Measurements from ENCODE around the gene A3GALT2. TPM values are rescaled to one million over a fixed set of nuclear protein-coding genes. Genes with fewer than 3 reads are reported as not detected.

Gene A3GALT2
- total RNA-seq, 1 donor from 2014 or later = 0.35 TPM

- Mint-ChIP-seq H3K27me3 (ENCODE audit: unreplicated experiment) (no peaks in the 10 kb centered on the region), H3K9me3 (ENCODE audit: unreplicated experiment) (no peaks in the 10 kb centered on the region), H3K27ac (ENCODE audit: unreplicated experiment) (no peak overlapping the region), H3K4me3 (ENCODE audit: unreplicated experiment) (no peak overlapping the region), H3K36me3 (ENCODE audit: unreplicated experiment) (peaks cover 42% of the 10 kb centered on the region), H3K4me1 (ENCODE audit: unreplicated experiment) (peaks cover 14% of the 10 kb centered on the region)
- TF ChIP-seq, protein P1, sequence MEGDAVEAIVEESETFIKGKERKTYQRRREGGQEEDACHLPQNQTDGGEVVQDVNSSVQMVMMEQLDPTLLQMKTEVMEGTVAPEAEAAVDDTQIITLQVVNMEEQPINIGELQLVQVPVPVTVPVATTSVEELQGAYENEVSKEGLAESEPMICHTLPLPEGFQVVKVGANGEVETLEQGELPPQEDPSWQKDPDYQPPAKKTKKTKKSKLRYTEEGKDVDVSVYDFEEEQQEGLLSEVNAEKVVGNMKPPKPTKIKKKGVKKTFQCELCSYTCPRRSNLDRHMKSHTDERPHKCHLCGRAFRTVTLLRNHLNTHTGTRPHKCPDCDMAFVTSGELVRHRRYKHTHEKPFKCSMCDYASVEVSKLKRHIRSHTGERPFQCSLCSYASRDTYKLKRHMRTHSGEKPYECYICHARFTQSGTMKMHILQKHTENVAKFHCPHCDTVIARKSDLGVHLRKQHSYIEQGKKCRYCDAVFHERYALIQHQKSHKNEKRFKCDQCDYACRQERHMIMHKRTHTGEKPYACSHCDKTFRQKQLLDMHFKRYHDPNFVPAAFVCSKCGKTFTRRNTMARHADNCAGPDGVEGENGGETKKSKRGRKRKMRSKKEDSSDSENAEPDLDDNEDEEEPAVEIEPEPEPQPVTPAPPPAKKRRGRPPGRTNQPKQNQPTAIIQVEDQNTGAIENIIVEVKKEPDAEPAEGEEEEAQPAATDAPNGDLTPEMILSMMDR (IDR thresholded peaks at IDR 0.05) = no peak
- DNase-seq (ENCODE audit: extremely low spot score, unreplicated experiment) = no peak
Observed at GRCh38 chr1:33275195-33275594, 45.7 kb downstream of the A3GALT2 start.

- no peaks in the 10 kb centered on the region for H3K9me3 Mint-ChIP-seq (ENCODE audit: unreplicated experiment)
- DNase-seq (ENCODE audit: extremely low spot score, unreplicated experiment) = no peak
- H3K4me1 Mint-ChIP-seq (ENCODE audit: unreplicated experiment) = peaks cover 15% of the 10 kb centered on the region
- H3K27ac Mint-ChIP-seq (ENCODE audit: unreplicated experiment) = no peak overlapping the region
- peaks cover 38% of the 10 kb centered on the region for H3K36me3 Mint-ChIP-seq (ENCODE audit: unreplicated experiment)
- no peak overlapping the region for H3K4me3 Mint-ChIP-seq (ENCODE audit: unreplicated experiment)
- TF ChIP-seq, protein P1 (IDR thresholded peaks at IDR 0.05) = no peak
- H3K27me3 Mint-ChIP-seq (ENCODE audit: unreplicated experiment) = no peaks in the 10 kb centered on the region
Observed at GRCh38 chr1:33274446-33274845, 46.5 kb downstream of the A3GALT2 start.

- Mint-ChIP-seq H3K27ac (ENCODE audit: unreplicated experiment) (no peak overlapping the region), H3K4me1 (ENCODE audit: unreplicated experiment) (peaks cover 19% of the 10 kb centered on the region), H3K4me3 (ENCODE audit: unreplicated experiment) (no peak overlapping the region), H3K27me3 (ENCODE audit: unreplicated experiment) (no peaks in the 10 kb centered on the region), H3K36me3 (ENCODE audit: unreplicated experiment) (peaks cover 35% of the 10 kb centered on the region), H3K9me3 (ENCODE audit: unreplicated experiment) (no peaks in the 10 kb centered on the region)
- no peak for DNase-seq (ENCODE audit: extremely low spot score, unreplicated experiment)
- TF ChIP-seq, protein P1 (IDR thresholded peaks at IDR 0.05) = no peak
Observed at GRCh38 chr1:33273961-33274371, 46.9 kb downstream of the A3GALT2 start.

- Mint-ChIP-seq H3K4me1 (ENCODE audit: unreplicated experiment) (peaks cover 25% of the 10 kb centered on the region), H3K36me3 (ENCODE audit: unreplicated experiment) (peaks cover 32% of the 10 kb centered on the region), H3K27me3 (ENCODE audit: unreplicated experiment) (no peaks in the 10 kb centered on the region), H3K9me3 (ENCODE audit: unreplicated experiment) (no peaks in the 10 kb centered on the region), H3K27ac (ENCODE audit: unreplicated experiment) (no peak overlapping the region), H3K4me3 (ENCODE audit: unreplicated experiment) (no peak overlapping the region)
- TF ChIP-seq, protein P1 (IDR thresholded peaks at IDR 0.05) = no peak
- no peak for DNase-seq (ENCODE audit: extremely low spot score, unreplicated experiment)
Observed at GRCh38 chr1:33273406-33273805, 47.5 kb downstream of the A3GALT2 start.

GRCh38 chr1:33272930-33273329 lies 48.0 kb downstream of the A3GALT2 start:
- no peak for DNase-seq (ENCODE audit: extremely low spot score, unreplicated experiment)
- Mint-ChIP-seq H3K4me3 (ENCODE audit: unreplicated experiment) (no peak overlapping the region), H3K36me3 (ENCODE audit: unreplicated experiment) (peaks cover 32% of the 10 kb centered on the region)

More at GRCh38 chr1:33272930-33273329, 48.0 kb downstream of the A3GALT2 start:
- peaks cover 30% of the 10 kb centered on the region for H3K4me1 Mint-ChIP-seq (ENCODE audit: unreplicated experiment)
- H3K27me3 Mint-ChIP-seq (ENCODE audit: unreplicated experiment) = no peaks in the 10 kb centered on the region
- TF ChIP-seq, protein P1 (IDR thresholded peaks at IDR 0.05) = no peak
- H3K27ac Mint-ChIP-seq (ENCODE audit: unreplicated experiment) = no peak overlapping the region
- no peaks in the 10 kb centered on the region for H3K9me3 Mint-ChIP-seq (ENCODE audit: unreplicated experiment)

All from osteocyte (in vitro differentiated cells).